Ascending aorta (tissue), 2 donors: ENCODE results near the gene ADAMTS7. TPM values are rescaled to one million over a fixed set of nuclear protein-coding genes. Genes with fewer than 3 reads are reported as not detected.

Experiments used
- DNase-seq, 2 donors: peaks; one replicate each; pipeline ENCODE4 v3.0.0-alpha.2; 2019; ENCODE audit warnings: low spot score in 2 of 2
- H3K27ac ChIP-seq, 2 donors: fragments of 200-600 bp; sonication (generic); one replicate each; pipeline ENCODE4 v1.5.1; 2016 to 2017; ENCODE audit warnings: mild to moderate bottlenecking in 1 of 2
- H3K27me3 ChIP-seq: fragments of 200-600 bp; sonication (generic); one replicate; pipeline ENCODE4 v1.5.1; 2017
- H3K36me3 ChIP-seq, 2 donors: fragments of 200-600 bp; sonication (generic); one replicate each; pipeline ENCODE4 v1.5.1; 2016
- H3K4me1 ChIP-seq, 2 donors: fragments of 200-600 bp; sonication (generic); one replicate each; pipeline ENCODE4 v1.5.1; 2016 to 2017; ENCODE audit warnings: mild to moderate bottlenecking in 1 of 2
- H3K4me3 ChIP-seq, 2 donors: fragments of 200-600 bp; sonication (generic); one replicate each; pipeline ENCODE4 v1.5.1; 2016 to 2017; ENCODE audit warnings: mild to moderate bottlenecking in 1 of 2
- H3K9me3 ChIP-seq, 2 donors: fragments of 200-600 bp; sonication (generic); one replicate each; pipeline ENCODE4 v1.5.1; 2016
- intact Hi-C: fragments of 100-400 bp; cut with DNase I; formaldehyde crosslinking; loops from one replicate; pipeline ENCODE4 v1.15.1; 2023
- total RNA-seq: library from RNA; depleted of rRNA; stranded (reverse); fragments of >200 nt; gene quantifications from one replicate; pipeline ENCODE4 v1.1.0, GENCODE V29; 2016
- TF ChIP-seq, protein P1 (sequence below), 3 experiments: fragments of 200-600 bp in 2 of 3; fragments of 450-650 bp in 1 of 3; sonication (generic) in 2 of 3; IDR thresholded peaks; one replicate each; pipeline ENCODE4 v1.5.1; 2016 to 2019; ENCODE audit warnings: antibody characterized with exemption in 3 of 3, mild to moderate bottlenecking in 1 of 3, moderate library complexity in 1 of 3

The ADAMTS7 gene, protein sequence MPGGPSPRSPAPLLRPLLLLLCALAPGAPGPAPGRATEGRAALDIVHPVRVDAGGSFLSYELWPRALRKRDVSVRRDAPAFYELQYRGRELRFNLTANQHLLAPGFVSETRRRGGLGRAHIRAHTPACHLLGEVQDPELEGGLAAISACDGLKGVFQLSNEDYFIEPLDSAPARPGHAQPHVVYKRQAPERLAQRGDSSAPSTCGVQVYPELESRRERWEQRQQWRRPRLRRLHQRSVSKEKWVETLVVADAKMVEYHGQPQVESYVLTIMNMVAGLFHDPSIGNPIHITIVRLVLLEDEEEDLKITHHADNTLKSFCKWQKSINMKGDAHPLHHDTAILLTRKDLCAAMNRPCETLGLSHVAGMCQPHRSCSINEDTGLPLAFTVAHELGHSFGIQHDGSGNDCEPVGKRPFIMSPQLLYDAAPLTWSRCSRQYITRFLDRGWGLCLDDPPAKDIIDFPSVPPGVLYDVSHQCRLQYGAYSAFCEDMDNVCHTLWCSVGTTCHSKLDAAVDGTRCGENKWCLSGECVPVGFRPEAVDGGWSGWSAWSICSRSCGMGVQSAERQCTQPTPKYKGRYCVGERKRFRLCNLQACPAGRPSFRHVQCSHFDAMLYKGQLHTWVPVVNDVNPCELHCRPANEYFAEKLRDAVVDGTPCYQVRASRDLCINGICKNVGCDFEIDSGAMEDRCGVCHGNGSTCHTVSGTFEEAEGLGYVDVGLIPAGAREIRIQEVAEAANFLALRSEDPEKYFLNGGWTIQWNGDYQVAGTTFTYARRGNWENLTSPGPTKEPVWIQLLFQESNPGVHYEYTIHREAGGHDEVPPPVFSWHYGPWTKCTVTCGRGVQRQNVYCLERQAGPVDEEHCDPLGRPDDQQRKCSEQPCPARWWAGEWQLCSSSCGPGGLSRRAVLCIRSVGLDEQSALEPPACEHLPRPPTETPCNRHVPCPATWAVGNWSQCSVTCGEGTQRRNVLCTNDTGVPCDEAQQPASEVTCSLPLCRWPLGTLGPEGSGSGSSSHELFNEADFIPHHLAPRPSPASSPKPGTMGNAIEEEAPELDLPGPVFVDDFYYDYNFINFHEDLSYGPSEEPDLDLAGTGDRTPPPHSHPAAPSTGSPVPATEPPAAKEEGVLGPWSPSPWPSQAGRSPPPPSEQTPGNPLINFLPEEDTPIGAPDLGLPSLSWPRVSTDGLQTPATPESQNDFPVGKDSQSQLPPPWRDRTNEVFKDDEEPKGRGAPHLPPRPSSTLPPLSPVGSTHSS (N-terminal part only)
- 33.3 TPM for total RNA-seq

DNA sequence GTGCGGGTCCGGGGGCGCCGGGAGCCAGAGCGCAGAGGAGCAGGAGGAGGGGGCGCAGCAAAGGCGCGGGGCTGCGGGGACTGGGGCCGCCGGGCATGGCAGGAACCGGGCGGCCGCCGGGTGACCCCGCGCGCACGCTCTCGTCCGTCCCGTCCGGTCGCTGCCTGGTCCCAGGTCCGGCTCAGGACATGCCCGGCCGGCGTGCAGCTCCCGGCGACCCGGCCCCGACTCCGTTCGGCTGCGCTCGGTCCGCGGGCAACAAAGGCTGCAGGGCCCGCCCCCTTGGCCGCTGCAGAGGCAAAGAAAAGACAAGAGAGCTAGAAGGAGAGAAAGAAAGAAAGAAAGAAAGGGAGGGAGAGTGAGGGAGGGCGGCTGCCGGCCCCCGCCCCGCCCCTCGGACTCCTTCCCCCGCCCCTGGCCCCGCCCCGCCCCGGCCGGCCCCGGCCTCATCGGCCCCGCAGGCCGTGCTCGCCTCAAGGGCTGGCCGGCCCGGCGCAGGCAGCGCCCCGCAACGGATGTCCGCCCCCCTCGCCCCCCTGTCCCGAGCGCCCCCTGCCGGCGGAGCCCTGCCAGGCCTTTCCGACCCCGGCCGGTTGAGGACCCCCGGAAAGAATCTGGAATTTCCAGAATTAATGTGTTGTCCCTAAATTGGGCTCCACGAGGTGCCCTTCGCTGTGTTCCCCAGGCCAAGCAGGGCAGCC lies at the start of gene ADAMTS7:
Gene ADAMTS7 (minus strand): TSS at position 341 of the 701 bp plus-strand sequence. CDS start 244 bp downstream, at position 97.
- intact Hi-C loops, result loop anchor here (1.0 to 5.0 kb wide), 4 partner anchors 44 to 62 kb away; no protein-coding TSS in a partner anchor
- no peaks in the 10 kb centered on the region for H3K9me3 ChIP-seq
- H3K4me3 ChIP-seq, result peak within 1 kb of the TSS; percentile 80 to 81
- H3K27ac ChIP-seq, result peak within 1 kb of the TSS; percentile 87 to 93
- peaks cover 6 to 7% of the 10 kb centered on the region in 2 donors for H3K4me1 ChIP-seq
- TF ChIP-seq, protein P1, sequence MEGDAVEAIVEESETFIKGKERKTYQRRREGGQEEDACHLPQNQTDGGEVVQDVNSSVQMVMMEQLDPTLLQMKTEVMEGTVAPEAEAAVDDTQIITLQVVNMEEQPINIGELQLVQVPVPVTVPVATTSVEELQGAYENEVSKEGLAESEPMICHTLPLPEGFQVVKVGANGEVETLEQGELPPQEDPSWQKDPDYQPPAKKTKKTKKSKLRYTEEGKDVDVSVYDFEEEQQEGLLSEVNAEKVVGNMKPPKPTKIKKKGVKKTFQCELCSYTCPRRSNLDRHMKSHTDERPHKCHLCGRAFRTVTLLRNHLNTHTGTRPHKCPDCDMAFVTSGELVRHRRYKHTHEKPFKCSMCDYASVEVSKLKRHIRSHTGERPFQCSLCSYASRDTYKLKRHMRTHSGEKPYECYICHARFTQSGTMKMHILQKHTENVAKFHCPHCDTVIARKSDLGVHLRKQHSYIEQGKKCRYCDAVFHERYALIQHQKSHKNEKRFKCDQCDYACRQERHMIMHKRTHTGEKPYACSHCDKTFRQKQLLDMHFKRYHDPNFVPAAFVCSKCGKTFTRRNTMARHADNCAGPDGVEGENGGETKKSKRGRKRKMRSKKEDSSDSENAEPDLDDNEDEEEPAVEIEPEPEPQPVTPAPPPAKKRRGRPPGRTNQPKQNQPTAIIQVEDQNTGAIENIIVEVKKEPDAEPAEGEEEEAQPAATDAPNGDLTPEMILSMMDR (IDR thresholded peaks at IDR 0.05), result peak; percentile 70 to 77 (median 77)
- no peaks in the 10 kb centered on the region for H3K36me3 ChIP-seq
- H3K27me3 ChIP-seq, result no peaks in the 10 kb centered on the region
- peak in 1 of 2 donors; percentile 86 for DNase-seq

DNA sequence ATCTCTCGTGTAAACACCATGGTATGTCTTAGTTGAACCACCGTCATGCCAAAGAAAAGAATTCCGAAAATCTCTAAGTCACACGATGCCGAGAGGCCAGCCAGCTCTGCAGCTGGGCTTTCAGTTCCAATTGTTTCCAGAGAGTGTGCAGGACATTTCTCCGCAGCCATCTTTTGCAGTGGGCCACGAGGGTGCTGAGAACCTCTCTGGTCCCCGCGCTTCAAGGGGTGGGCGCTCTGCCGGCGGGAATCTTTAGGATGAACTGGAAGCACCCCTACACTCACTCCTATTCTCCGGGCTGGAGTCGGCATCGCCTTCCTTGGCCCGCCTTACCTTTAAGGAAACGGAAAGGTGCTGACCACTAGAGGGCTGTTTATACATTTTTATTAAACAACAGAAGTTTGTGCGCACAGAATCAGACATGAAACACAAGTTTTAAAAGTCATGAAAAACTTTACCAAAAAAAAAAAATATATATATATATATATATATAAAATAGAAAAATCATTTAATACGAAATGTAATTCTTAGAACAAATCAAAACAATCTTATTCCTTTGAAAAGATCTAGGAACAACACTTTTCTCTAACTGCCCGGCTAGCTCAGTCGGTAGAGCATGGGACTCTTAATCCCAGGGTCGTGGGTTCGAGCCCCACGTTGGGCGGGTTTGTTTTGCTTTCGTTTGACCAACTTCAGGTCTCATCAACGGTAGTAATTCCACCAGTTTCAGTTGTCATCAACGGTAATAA lies 48.9 kb upstream of the ADAMTS7 start:
- intact Hi-C loops, result loop anchor here (1.0 to 5.0 kb wide), 4 partner anchors 12 to 103 kb away; partner anchors contain the start of genes ADAMTS7 and MORF4L1
- TF ChIP-seq, protein P1 (IDR thresholded peaks at IDR 0.05), result peak; percentile 48 to 61 (median 52)
- H3K27me3 ChIP-seq, result no peaks in the 10 kb centered on the region
- no peaks in the 10 kb centered on the region for H3K9me3 ChIP-seq
- peaks cover 6 to 12% of the 10 kb centered on the region in 2 donors for H3K4me1 ChIP-seq
- DNase-seq, result peak in 1 of 2 donors; percentile 87
- peak overlapping the region; percentile 50 to 65 for H3K4me3 ChIP-seq
- H3K36me3 ChIP-seq, result no peaks in the 10 kb centered on the region
- peak overlapping the region; percentile 83 for H3K27ac ChIP-seq

DNA sequence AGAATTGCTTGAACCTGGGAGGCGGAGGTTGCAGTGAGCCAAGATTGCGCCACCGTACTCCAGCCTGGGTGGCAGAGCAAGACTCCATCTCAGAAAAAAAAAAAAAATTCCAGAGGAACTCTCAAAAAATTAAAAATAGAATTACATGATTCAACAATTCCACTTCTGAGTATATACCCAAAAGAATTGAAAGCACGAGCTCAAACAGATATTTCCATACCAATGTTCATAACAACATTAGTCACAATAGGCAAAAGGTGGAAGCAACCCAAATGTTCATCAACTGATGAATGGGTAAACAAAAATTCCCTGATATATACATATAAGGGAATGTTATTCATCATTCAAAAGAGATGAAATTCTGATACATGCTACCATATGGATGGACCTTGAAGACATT lies 44.5 kb upstream of the ADAMTS7 start:
- intact Hi-C loops, result loop anchor here (1.0 to 5.0 kb wide), 2 partner anchors 44 to 98 kb away; partner anchors contain the start of gene ADAMTS7
- Histone ChIP-seq H3K9me3 (no peaks in the 10 kb centered on the region), H3K27me3 (no peaks in the 10 kb centered on the region), H3K36me3 (no peaks in the 10 kb centered on the region), H3K27ac (peak overlapping the region; percentile 49 to 70), H3K4me1 (peaks cover 6 to 14% of the 10 kb centered on the region in 2 donors), H3K4me3 (no peak overlapping the region)
- TF ChIP-seq, protein P1 (IDR thresholded peaks at IDR 0.05), result no peak
- DNase-seq, result peak in 1 of 2 donors; percentile 77

DNA sequence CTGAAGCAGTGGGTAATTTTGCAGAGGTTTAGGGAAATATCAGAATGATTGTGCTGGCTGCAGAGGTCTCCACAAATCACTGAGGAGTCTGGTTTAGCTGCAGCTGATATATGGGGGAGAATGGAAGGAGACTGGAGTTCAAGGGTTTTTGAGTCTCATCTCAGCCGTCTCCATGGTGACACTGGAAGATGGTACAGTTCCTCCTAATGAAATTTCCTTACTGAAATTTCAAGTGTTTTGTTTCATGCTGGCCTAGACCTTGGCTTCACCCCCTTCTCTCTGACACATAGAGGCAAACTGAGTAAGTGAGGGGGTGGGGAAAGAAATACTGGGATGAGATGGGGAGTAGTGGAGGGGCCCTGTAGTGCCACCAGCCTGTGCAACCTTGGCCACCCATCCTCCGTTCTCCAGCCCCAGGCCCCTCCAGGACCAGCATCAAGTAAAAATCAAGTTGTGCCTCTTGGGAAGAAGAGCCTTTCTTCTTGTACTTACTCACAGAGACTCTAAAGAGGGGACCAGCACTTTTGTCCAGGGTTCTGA lies 43.6 kb upstream of the ADAMTS7 start:
- no peaks in the 10 kb centered on the region for H3K27me3 ChIP-seq
- DNase-seq, result no peak
- H3K27ac ChIP-seq, result peak overlapping the region; percentile 49 to 70
- intact Hi-C loops, result loop anchor here (1.0 to 5.0 kb wide), 2 partner anchors 44 to 98 kb away; partner anchors contain the start of gene ADAMTS7
- H3K4me1 ChIP-seq, result peaks cover 6 to 14% of the 10 kb centered on the region in 2 donors
- H3K9me3 ChIP-seq, result no peaks in the 10 kb centered on the region
- TF ChIP-seq, protein P1 (IDR thresholded peaks at IDR 0.05), result no peak
- H3K36me3 ChIP-seq, result no peaks in the 10 kb centered on the region
- no peak overlapping the region for H3K4me3 ChIP-seq
